Ovary (tissue), 9 donors: ENCODE results near the gene MCUB. TPM values are rescaled to one million over a fixed set of nuclear protein-coding genes. Genes with fewer than 3 reads are reported as not detected.

Experiments used
- DNase-seq, 5 donors: peaks; one replicate each; pipeline ENCODE4 v3.0.0-alpha.2; 2019 to 2020
- H3K27ac ChIP-seq, 2 donors: fragments of 200-600 bp; one replicate each; pipeline versions ENCODE4 v1.5.1 to v1.8.0; 2019 to 2022
- H3K27me3 ChIP-seq: fragments of 200-600 bp; one replicate; pipeline ENCODE4 v1.8.0; 2022
- H3K36me3 ChIP-seq: fragments of 200-600 bp; sonication (generic); one replicate; pipeline ENCODE4 v1.5.1; 2019
- H3K4me1 ChIP-seq: one replicate; pipeline ENCODE4 v1.8.1; 2013; ENCODE audit warnings: mild to moderate bottlenecking, moderate library complexity; ENCODE audit not compliant: insufficient read depth
- H3K4me3 ChIP-seq: fragments of 200-600 bp; sonication (generic); one replicate; pipeline ENCODE4 v1.5.1; 2017
- H3K9me3 ChIP-seq, 2 donors: fragments of 200-600 bp in 1 of 2; sonication (generic) in 1 of 2; one replicate each; pipeline versions ENCODE4 v1.5.1 to v1.8.1; 2013 to 2019; ENCODE audit warnings: mild to moderate bottlenecking in 1 of 2, moderate library complexity in 1 of 2
- CTCF ChIP-seq, 3 donors: fragments of 450-650 bp in 2 of 3; fragments of 200-600 bp in 1 of 3; IDR thresholded peaks; one replicate each; pipeline versions ENCODE4 v1.5.1 to v1.8.0; 2016 to 2022; ENCODE audit warnings: antibody characterized with exemption in 3 of 3, mild to moderate bottlenecking in 1 of 3
- EP300 ChIP-seq: sonication (generic); formaldehyde crosslinking; IDR thresholded peaks from one replicate; pipeline ENCODE4 v1.6.1; 2017; ENCODE audit warnings: antibody characterized with exemption
- POLR2A ChIP-seq: fragments of 450-650 bp; IDR thresholded peaks from one replicate; pipeline ENCODE4 v1.6.1; 2017; ENCODE audit warnings: antibody characterized with exemption, mild to moderate bottlenecking, moderate library complexity
- WGBS, 3 donors: extraction: QIAGEN DNeasy Blood & Tissue Kit in 1 of 3; methylation state at CpG; one replicate each; pipeline versions ENCODE4 v1.1.5 to v1.1.7; 2013 to 2017; 5-methylcytosine and 5-hydroxymethylcytosine counted together
- intact Hi-C, 4 donors: fragments of 100-400 bp; cut with DNase I; formaldehyde crosslinking; loops; one replicate each; pipeline versions ENCODE4 v1.11.0 to v1.15.1; 2022 to 2023
- polyA plus RNA-seq, 2 donors: library from polyadenylated mRNA; stranded (reverse); fragments of 200-250 nt in 1 of 2; fragments of 350-450 nt in 1 of 2; fragmentation: Illumina TruSeq in 1 of 2; extraction: RNeasy Lipid Tissue Mini Kit (QIAGEN cat#74804) in 1 of 2; gene quantifications; one replicate each; pipeline ENCODE4 v1.2.3, GENCODE V29; 2013 to 2014
- total RNA-seq, 7 donors: library from RNA; depleted of rRNA in 2 of 7; stranded (reverse); fragments of >200 nt in 2 of 7; fragmentation: NEBNext Ultra II Directional in 3 of 7; extraction: Animal tissue kit (Norgen Biotek cat#: 25700) in 3 of 7; gene quantifications; one replicate each; pipeline versions ENCODE4 v1.1.0 to v1.2.4, GENCODE V29; 2016 to 2023
- donor health status: DM: no; HTN: no; CAD: no; lungs with moderate emphysema.
- donor health status: DM: no; HTN: no; CAD: no.
- donor health status: Bipolar disorder and iron deficiency.
- donor health status: DM: yes; HTN: yes; CAD: no.
- donor health status: DM: no; HTN: no; CAD: no.
- donor health status: DM: yes; HTN: yes; CAD: no.

Gene MCUB
- total and polyA plus RNA-seq, 9 donors: 7.6 to 18.5 (median 8.8) TPM

- DNase-seq: no peak
- Histone ChIP-seq H3K4me1 (no peaks in the 10 kb centered on the region), H3K4me3 (no peak overlapping the region), H3K36me3 (no peaks in the 10 kb centered on the region), H3K9me3 (no peaks in the 10 kb centered on the region), H3K27me3 (no peaks in the 10 kb centered on the region), H3K27ac (no peak overlapping the region)
- intact Hi-C loops: no loop called here
- no peak for TF ChIP-seq EP300
- TF ChIP-seq CTCF (IDR thresholded peaks at IDR 0.05): no peak
- TF ChIP-seq POLR2A: no peak
Observed at GRCh38 chr4:109672169-109672930, 112.3 kb downstream of the MCUB start.

- TF ChIP-seq EP300 (no peak), CTCF (IDR thresholded peaks at IDR 0.05) (no peak), POLR2A (no peak)
- peaks cover 0 to under 1% of the 10 kb centered on the region in 2 donors for H3K9me3 ChIP-seq
- H3K4me3 ChIP-seq: no peak overlapping the region
- no peak overlapping the region for H3K27ac ChIP-seq
- intact Hi-C loops: no loop called here
- no peaks in the 10 kb centered on the region for H3K36me3 ChIP-seq
- DNase-seq: no peak
- H3K27me3 ChIP-seq: no peaks in the 10 kb centered on the region
- no peaks in the 10 kb centered on the region for H3K4me1 ChIP-seq
- 97 to 100% (median 100%) methylated on average over 1 of the region's 1 CpG for WGBS, 3 donors
Observed at GRCh38 chr4:109673303-109673702, 113.3 kb downstream of the MCUB start.

GRCh38 chr4:109675181-109675580 is 115.1 kb downstream of the MCUB start:
- intact Hi-C loops: no loop called here
- H3K9me3 ChIP-seq: peaks cover 0 to 2% of the 10 kb centered on the region in 2 donors
- WGBS, 3 donors: 63 to 82% (median 71%) methylated on average over 3 of the region's 3 CpGs

GRCh38 chr4:109675843-109676242 is 115.8 kb downstream of the MCUB start:
- peaks cover 0 to 2% of the 10 kb centered on the region in 2 donors for H3K9me3 ChIP-seq
- no peaks in the 10 kb centered on the region for H3K27me3 ChIP-seq
- DNase-seq: no peak
- H3K27ac ChIP-seq: no peak overlapping the region
- no peak for TF ChIP-seq EP300
- TF ChIP-seq POLR2A: no peak
- no peak for TF ChIP-seq CTCF (IDR thresholded peaks at IDR 0.05)
- WGBS, 3 donors: 94 to 98% (median 97%) methylated on average over 1 of the region's 1 CpG
- no peaks in the 10 kb centered on the region for H3K4me1 ChIP-seq
- H3K36me3 ChIP-seq: no peaks in the 10 kb centered on the region
- intact Hi-C loops: no loop called here
- no peak overlapping the region for H3K4me3 ChIP-seq

More at GRCh38 chr4:109675181-109675580, 115.1 kb downstream of the MCUB start:
- DNase-seq: no peak
- TF ChIP-seq CTCF (IDR thresholded peaks at IDR 0.05) (no peak), POLR2A (no peak), EP300 (no peak)
- no peak overlapping the region for H3K4me3 ChIP-seq
- H3K27me3 ChIP-seq: no peaks in the 10 kb centered on the region
- H3K4me1 ChIP-seq: no peaks in the 10 kb centered on the region
- no peaks in the 10 kb centered on the region for H3K36me3 ChIP-seq
- H3K27ac ChIP-seq: no peak overlapping the region
